NCI-H1694 treated with DMSO at 0.1 percent for 48 hours (cell line): Measurements from ENCODE around the gene BLNK.
"Not testable (repeated sequence)": the region's sequence is repeated elsewhere in the genome, so short reads cannot be mapped to it uniquely, and the experiment has no call there.

ENCODE experiments used
- DNase-seq: peaks from one replicate; lab custom pipeline; 2025; lab: John Stamatoyannopoulos, UW

Gene BLNK

DNA sequence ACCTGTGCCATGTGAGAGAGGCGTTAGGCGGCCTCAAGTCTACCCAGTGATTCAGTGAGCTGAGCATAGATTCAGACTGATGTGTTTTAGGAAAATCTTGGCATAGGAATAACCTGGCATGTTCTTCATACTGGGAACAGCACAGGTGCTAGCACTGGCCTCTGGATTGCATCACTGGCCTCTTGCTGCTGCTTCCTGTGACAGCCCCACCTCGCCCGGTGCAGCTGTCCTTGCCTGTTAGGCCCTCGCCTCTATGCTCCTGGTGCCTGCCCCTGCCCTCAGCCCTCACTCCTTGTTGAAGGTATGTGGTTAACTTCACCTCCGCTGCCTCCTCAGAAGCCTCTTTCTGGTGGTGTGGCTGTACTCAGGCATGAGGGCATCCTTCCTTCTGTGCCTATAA is 46.2 kb downstream of the BLNK start:
- DNase-seq = no peak

DNA sequence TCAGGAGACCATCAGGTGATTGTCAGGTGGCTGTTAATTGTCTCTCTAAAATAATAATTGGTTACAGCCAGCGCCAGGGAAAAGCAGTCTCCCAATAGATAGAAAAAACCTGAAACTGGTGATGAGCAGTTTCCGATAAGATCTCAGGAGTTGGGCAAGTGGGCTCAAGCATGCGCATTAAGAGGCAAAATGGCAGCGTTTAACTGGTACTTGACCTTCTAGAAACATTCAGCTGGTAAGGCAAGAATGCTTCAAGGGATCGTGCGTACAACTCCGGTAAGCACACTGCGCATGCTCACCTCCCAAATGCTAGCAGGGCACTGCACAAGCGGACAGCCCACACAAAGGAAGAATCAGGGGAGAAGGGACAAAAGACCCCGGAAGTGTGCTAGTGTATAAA is 48.5 kb downstream of the BLNK start:
- DNase-seq = no peak

- no peak for DNase-seq
These were observed 48.9 kb downstream of the BLNK start for GRCh38 chr10:96222441-96222840.

DNA sequence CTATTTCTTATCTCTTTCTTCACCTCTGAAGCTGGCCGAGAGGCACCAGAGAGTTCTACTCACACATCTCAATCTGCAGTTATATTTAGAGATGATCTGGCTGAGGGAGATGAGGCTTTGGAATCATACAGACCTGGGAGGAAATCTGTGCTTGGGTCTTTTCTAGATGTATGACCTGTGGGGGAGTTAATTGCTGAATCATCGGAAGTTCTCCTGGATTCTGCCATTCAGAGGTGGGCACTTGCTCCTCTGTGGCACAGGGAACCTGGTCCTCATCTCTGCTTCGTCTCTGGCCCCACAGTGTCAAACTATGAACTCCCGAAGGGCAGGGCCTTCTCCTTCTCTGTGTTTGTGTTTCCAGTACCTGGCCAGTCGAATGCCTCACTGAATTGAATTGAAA is 52.5 kb downstream of the BLNK start:
- DNase-seq = no peak

GRCh38 chr10:96217711-96218110 is 53.7 kb downstream of the BLNK start:
- no peak for DNase-seq

DNA sequence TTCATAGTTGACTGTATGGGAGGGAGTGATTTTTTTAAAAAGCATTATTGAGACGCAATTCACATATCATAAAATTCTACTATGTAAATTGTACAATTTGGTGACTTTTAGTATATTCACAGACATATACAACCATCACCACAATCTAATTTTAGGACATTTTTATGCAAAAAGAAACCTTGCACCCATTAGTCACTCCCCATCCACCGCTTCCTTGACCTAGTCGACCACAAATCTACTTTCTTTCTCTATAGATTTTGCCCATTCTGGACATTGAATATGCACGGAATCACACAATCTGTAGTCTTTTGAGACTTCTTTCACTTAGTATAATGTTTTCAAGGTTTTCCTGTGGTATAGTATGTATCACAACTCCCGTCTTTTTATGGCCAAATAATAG is 54.6 kb downstream of the BLNK start:
- DNase-seq = no peak

GRCh38 chr10:96212911-96213310 is 58.5 kb downstream of the BLNK start:
- DNase-seq = no peak

DNA sequence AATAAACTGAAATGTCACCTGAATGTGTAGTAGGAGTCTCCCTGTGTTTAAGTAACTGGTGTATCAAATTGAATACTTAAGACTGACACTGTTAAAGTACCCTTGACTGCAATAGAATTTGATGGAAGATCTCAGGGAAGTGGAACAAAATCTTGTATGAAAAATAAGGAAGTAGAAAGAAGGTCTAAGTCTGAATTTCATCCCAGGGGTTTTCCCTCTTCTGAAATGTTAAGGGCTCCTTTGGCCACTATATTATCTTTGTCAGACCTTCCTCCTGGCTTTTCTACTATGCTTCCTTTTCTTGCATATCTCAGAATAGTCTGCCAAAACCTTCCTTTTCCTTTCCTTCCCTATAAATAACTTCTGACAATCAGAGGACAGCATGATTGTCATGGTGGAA is 59.6 kb downstream of the BLNK start:
- no peak for DNase-seq

- no peak for DNase-seq
These were observed 62.4 kb downstream of the BLNK start for GRCh38 chr10:96208946-96209345.

- no peak for DNase-seq
These were observed 63.1 kb downstream of the BLNK start for GRCh38 chr10:96208271-96208670.

GRCh38 chr10:96205580-96205979 is 65.8 kb downstream of the BLNK start:
- DNase-seq = no peak

GRCh38 chr10:96201525-96201924 is 69.8 kb downstream of the BLNK start:
- no peak for DNase-seq

DNA sequence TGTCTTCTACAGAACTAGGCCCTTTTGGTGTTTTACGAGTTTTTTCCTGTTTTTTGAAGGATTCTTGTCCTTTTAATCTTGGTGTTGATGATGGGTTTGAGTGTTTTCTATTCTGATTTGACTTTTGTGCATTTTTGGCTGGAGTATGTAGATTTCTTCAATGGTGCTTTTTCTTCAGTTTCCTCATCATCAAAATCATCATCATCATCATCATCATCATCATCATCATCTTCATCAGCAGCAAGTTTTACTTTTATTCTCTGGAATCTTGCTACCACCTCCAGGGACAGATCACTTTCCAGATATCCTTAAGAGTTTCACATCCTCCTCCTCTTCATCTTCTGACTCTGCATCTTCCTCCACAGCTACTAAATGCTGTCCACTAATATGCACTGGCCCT is 81.9 kb downstream of the BLNK start:
- DNase-seq = not testable (repeated sequence)

DNA sequence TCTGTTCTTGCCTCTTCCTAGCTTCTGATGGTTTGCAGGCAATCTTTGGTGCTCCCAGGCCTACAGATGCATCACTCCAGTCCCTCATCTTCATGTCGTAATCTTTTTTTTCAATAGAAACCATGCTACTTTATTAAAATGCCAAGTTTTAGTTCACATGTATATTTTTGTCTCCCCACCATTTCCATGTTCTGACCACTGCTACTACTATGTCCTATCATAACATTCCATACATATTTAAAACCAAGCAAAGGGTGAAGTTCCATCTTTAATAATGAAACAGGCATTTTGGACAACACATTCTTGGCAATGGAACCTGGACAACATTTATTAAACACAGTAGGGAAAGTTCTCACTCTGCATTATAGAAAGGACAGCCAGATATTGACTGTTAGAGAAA is 82.5 kb downstream of the BLNK start:
- no peak for DNase-seq

GRCh38 chr10:96188421-96188820 is 82.9 kb downstream of the BLNK start:
- DNase-seq = no peak

GRCh38 chr10:96176985-96177384 is 94.4 kb downstream of the BLNK start:
- DNase-seq = no peak

DNA sequence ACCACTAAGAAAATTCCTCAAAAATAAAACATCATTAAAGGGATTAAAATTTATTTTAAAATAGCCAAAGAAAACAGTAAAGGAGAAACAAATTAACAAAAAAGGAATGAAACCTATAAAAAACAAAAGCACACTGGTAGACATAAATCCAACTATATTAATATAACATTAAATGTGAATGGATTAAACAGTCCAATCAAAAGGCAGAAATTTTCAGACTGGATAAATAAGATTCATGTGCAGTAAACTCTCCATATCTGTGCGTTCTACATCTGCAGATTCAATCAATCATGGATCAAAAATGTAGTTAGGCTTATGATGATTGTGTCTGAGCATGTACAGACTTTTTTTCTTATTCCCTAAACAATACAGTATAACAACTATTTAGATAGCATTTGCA is 98.7 kb downstream of the BLNK start:
- no peak for DNase-seq

DNA sequence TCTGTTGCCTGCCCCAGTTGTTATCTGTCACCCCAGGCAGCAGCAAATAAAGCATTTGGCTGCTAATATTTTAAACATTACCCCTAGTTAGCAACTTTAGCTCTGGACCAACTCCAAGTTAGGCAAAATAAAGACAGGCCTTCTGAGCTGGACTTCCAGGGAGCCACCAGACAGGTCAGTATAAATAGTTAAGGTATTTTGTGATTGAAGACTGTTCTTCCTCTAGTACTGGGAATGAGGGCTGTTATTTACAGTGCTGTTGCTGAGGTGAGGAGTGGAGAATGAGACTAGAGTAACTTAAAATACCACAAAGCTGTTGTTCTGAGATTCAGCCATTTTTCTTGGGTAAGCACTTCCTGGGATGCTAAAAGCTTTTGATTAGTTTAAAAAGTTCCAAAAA is 101.1 kb downstream of the BLNK start:
- no peak for DNase-seq

DNA sequence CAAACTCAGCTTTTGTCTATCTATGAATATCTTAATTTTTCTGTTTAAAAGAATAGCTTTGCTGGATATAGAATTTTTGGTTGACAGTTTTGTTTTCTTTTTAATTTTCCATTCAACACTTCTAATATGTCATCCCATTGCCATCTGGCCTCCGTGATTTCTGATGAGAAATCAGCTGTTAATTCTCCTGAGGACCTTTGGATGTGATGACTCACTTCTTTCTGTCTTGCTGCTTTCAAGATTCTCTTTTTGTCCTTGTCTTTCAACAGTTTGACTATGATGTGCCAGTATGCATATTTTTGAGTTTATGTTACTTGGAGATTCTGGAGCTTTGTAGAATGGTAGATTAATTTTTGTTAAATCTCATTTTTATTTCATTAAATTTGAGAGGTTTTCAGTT is 102.8 kb downstream of the BLNK start:
- no peak for DNase-seq

DNA sequence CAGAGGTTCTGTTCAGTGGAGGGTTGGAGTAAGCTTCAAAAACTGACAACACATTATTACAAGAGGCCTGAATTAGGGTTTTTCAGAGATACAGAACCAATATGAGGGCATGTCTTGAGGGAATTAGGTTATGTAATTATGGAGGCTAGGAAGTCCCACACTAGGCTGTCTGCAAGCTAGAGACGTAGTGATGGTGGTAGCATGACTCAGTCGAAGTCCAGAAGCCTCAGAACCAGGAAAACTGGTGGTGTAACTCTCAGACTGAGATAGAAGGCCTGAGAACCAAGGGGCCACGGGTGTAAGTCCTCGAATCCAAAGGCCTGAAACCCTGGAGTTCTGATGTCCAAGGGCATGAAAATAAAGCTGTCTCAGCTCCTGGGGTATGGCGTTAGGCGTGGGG is 105.6 kb downstream of the BLNK start:
- DNase-seq = no peak

DNA sequence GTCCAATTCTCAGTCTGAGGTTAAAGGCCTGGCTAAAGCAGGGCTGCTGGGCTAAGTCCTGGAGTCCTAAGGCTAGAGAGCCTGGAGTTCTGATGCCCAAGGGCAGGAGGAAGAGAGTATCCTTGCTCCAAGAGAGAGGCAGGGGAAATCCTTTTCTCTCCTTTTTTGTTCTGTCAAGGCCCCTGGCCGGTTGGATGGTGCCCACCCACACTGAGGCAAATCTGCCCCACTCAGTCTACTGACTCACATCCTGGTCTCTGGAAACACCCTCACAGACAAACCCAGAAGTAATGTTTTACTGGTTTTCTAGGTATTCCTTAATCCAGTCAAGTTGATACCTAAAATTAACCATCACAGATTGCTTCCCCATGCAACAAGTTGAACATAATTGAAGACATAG is 118.3 kb downstream of the BLNK start:
- DNase-seq = no peak

DNA sequence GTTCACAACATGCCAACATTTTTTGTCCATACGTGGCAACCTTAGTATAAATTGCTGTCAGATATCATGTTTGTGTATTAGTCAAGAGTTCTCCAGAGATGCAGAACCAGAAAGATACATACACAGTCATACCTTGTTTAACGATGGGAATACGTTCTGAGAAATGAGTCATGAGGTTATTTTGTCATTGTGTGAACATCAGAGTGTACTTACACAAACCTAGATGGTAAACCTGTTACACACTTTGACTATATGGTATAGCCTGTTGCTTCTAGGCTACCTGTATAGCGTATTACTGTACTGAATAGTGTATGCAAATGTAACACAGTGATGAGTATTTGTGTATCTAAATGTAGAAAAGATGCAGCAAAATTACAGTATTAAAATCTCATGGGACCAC is 118.9 kb downstream of the BLNK start:
- no peak for DNase-seq
